GM19099 (cell line): Measurements from ENCODE around the gene NTHL1.

Experiments
- POLR2A ChIP-seq: IDR thresholded peaks from 3 replicates; pipeline ENCODE4 v1.6.1; 2011; ENCODE audit warnings: low read depth; ENCODE audit not compliant: insufficient read length; ENCODE audit errors: extremely low read depth

Gene NTHL1

GRCh38 chr16:2087748-2088631 lies 40.4 kb upstream of the NTHL1 start:
- TF ChIP-seq POLR2A: no peak

- TF ChIP-seq POLR2A: no peak
Measured at GRCh38 chr16:2086812-2087747, 39.4 kb upstream of the NTHL1 start.

- no peak for TF ChIP-seq POLR2A
Measured at GRCh38 chr16:2086106-2086742, 38.6 kb upstream of the NTHL1 start.

GRCh38 chr16:2085669-2086068 lies 38.0 kb upstream of the NTHL1 start:
- no peak for TF ChIP-seq POLR2A

GRCh38 chr16:2084895-2085625 lies 37.4 kb upstream of the NTHL1 start:
- TF ChIP-seq POLR2A: no peak

GRCh38 chr16:2083876-2084780 lies 36.5 kb upstream of the NTHL1 start:
- no peak for TF ChIP-seq POLR2A

- TF ChIP-seq POLR2A: no peak
Measured at GRCh38 chr16:2083409-2083808, 35.8 kb upstream of the NTHL1 start.

GRCh38 chr16:2082983-2083364 lies 35.3 kb upstream of the NTHL1 start:
- no peak for TF ChIP-seq POLR2A

GRCh38 chr16:2082171-2082982 lies 34.7 kb upstream of the NTHL1 start:
- no peak for TF ChIP-seq POLR2A

GRCh38 chr16:2081201-2082084 lies 33.8 kb upstream of the NTHL1 start:
- no peak for TF ChIP-seq POLR2A

- TF ChIP-seq POLR2A: no peak
Measured at GRCh38 chr16:2079991-2080390, 32.4 kb upstream of the NTHL1 start.

- no peak for TF ChIP-seq POLR2A
Measured at GRCh38 chr16:2079311-2079800, 31.7 kb upstream of the NTHL1 start.
